GM23338 (cell line): Measurements from ENCODE around the gene STON2. TPM values are rescaled to one million over a fixed set of nuclear protein-coding genes. Genes with fewer than 3 reads are reported as not detected.

Experiments
- ATAC-seq: fragments of 200-7000 bp; cut with Tn5 transposase; 3 replicates; pipeline ENCODE4 v1.9.1; 2020
- DNase-seq: peaks from one replicate; pipeline ENCODE4 v3.0.0-alpha.2; 2015; ENCODE audit warnings: low spot score
- H2AFZ ChIP-seq: fragments of 200-600 bp; sonication (generic); 2 replicates; pipeline ENCODE4 v1.8.0; 2016; ENCODE audit warnings: antibody characterized with exemption, mild to moderate bottlenecking, moderate library complexity
- H3F3A ChIP-seq: fragments of 200-600 bp; sonication (generic); replicated peaks from 2 replicates; pipeline ENCODE4 v1.8.0; 2017; ENCODE audit warnings: antibody characterized with exemption, mixed run types, low read depth
- H3K27ac ChIP-seq: fragments of 200-600 bp; sonication (generic); 2 replicates; pipeline ENCODE4 v1.6.1; 2016; ENCODE audit warnings: low read depth
- H3K27me3 ChIP-seq: fragments of 200-600 bp; sonication (generic); 2 replicates; pipeline ENCODE4 v1.8.0; 2016; ENCODE audit warnings: mild to moderate bottlenecking, mixed run types, moderate library complexity; ENCODE audit not compliant: insufficient read depth
- H3K36me3 ChIP-seq: fragments of 200-600 bp; sonication (generic); 2 replicates; pipeline ENCODE4 v1.8.0; 2016; ENCODE audit warnings: mild to moderate bottlenecking; ENCODE audit not compliant: insufficient read depth
- H3K4me1 ChIP-seq: fragments of 200-600 bp; sonication (generic); 2 replicates; pipeline ENCODE4 v1.8.0; 2016; ENCODE audit warnings: mild to moderate bottlenecking, moderate library complexity; ENCODE audit not compliant: insufficient read depth
- H3K4me2 ChIP-seq: fragments of 200-600 bp; sonication (generic); 2 replicates; pipeline ENCODE4 v1.7.1; 2017; ENCODE audit warnings: mixed run types
- H3K4me3 ChIP-seq: fragments of 200-600 bp; sonication (generic); 2 replicates; pipeline ENCODE4 v1.6.1; 2016; ENCODE audit warnings: mixed run types
- H3K79me2 ChIP-seq: fragments of 200-600 bp; sonication (generic); replicated peaks from 2 replicates; pipeline ENCODE4 v1.8.0; 2017; ENCODE audit warnings: mild to moderate bottlenecking; ENCODE audit not compliant: insufficient read depth
- H3K9me2 ChIP-seq: fragments of 200-600 bp; sonication (generic); 2 replicates; pipeline ENCODE4 v1.8.0; 2017; ENCODE audit not compliant: insufficient read depth
- H4K20me1 ChIP-seq: fragments of 200-600 bp; sonication (generic); replicated peaks from 2 replicates; pipeline ENCODE4 v1.8.0; 2017; ENCODE audit warnings: mild to moderate bottlenecking; ENCODE audit not compliant: insufficient read depth
- H3K27ac Mint-ChIP-seq: 2 replicates; pipeline ENCODE4 v1.8.0; 2020; ENCODE audit warnings: inconsistent platforms, mild to moderate bottlenecking, moderate library complexity, mixed read lengths
- H3K27me3 Mint-ChIP-seq: 3 replicates; pipeline ENCODE4 v1.8.0; 2022; ENCODE audit warnings: low read depth, mild to moderate bottlenecking, moderate library complexity, mixed read lengths, inconsistent platforms; ENCODE audit not compliant: insufficient read depth, poor library complexity
- H3K36me3 Mint-ChIP-seq: 3 replicates; pipeline ENCODE4 v1.8.0; 2021; ENCODE audit warnings: low read depth, mild to moderate bottlenecking, inconsistent platforms, moderate library complexity, mixed read lengths
- H3K4me1 Mint-ChIP-seq: 3 replicates; pipeline ENCODE4 v1.8.0; 2020; ENCODE audit warnings: mild to moderate bottlenecking, inconsistent platforms, mixed read lengths
- H3K4me3 Mint-ChIP-seq: 3 replicates; pipeline ENCODE4 v1.8.0; 2021; ENCODE audit warnings: moderate library complexity, mild to moderate bottlenecking, inconsistent platforms, mixed read lengths
- H3K9me3 Mint-ChIP-seq: 3 replicates; pipeline ENCODE4 v1.8.0; 2020; ENCODE audit warnings: moderate library complexity, mild to moderate bottlenecking, inconsistent platforms, mixed read lengths
- CREB1 ChIP-seq: fragments of 250-450 bp; sonication (Bioruptor Pico); IDR thresholded peaks from 2 replicates; pipeline ENCODE4 v1.5.0; 2020; ENCODE audit warnings: low read depth, mild to moderate bottlenecking, moderate library complexity
- CTCF ChIP-seq, 2 experiments: fragments of 200-600 bp in 1 of 2; sonication (generic) in 1 of 2; conservative IDR thresholded peaks; 2 replicates each; pipeline versions ENCODE4 v1.5.1 to v1.6.1; 2016 to 2017; ENCODE audit warnings: antibody characterized with exemption in 2 of 2, low read depth in 2 of 2, mild to moderate bottlenecking in 2 of 2, moderate library complexity in 1 of 2
- ETS1 ChIP-seq: IDR thresholded peaks from 2 replicates; pipeline ENCODE4 v1.6.1; 2016; ENCODE audit warnings: antibody characterized with exemption
- EZH2 ChIP-seq: fragments of 200-600 bp; sonication (generic); IDR thresholded peaks from one replicate; pipeline ENCODE4 v1.8.0; 2017; ENCODE audit warnings: antibody characterized with exemption, mild to moderate bottlenecking, low read depth; ENCODE audit not compliant: unreplicated experiment
- EZH2phosphoT487 ChIP-seq: fragments of 200-600 bp; sonication (generic); IDR thresholded peaks from one replicate; pipeline ENCODE4 v1.8.1; 2018; ENCODE audit warnings: antibody characterized with exemption; ENCODE audit not compliant: unreplicated experiment
- JUNB ChIP-seq: IDR thresholded peaks from one replicate; pipeline ENCODE4 v1.6.1; 2016; ENCODE audit warnings: antibody characterized with exemption; ENCODE audit not compliant: unreplicated experiment
- NANOG ChIP-seq: IDR thresholded peaks from 2 replicates; pipeline ENCODE4 v1.6.1; 2016; ENCODE audit warnings: antibody characterized with exemption, borderline replicate concordance
- POLR2AphosphoS5 ChIP-seq: IDR thresholded peaks from 2 replicates; pipeline ENCODE4 v1.6.1; 2016; ENCODE audit warnings: antibody characterized with exemption, low read depth
- REST ChIP-seq: IDR thresholded peaks from one replicate; pipeline ENCODE4 v1.6.1; 2018; ENCODE audit warnings: antibody characterized with exemption; ENCODE audit not compliant: unreplicated experiment
- STAT1 ChIP-seq: IDR thresholded peaks from one replicate; pipeline ENCODE4 v1.6.1; 2016; ENCODE audit warnings: antibody characterized with exemption; ENCODE audit not compliant: unreplicated experiment
- ZNF114 ChIP-seq: fragments of 250-450 bp; sonication (Bioruptor Pico); IDR thresholded peaks from 2 replicates; pipeline ENCODE4 v1.5.0; 2020; ENCODE audit warnings: mild to moderate bottlenecking, moderate library complexity
- ZNF331 ChIP-seq: fragments of 250-450 bp; sonication (Bioruptor Pico); IDR thresholded peaks from 2 replicates; pipeline ENCODE4 v1.5.0; 2020; ENCODE audit warnings: low read depth, mild to moderate bottlenecking, moderate library complexity
- ZNF462 ChIP-seq: fragments of 250-450 bp; sonication (Bioruptor Pico); IDR thresholded peaks from 2 replicates; pipeline ENCODE4 v1.5.0; 2020; ENCODE audit warnings: mild to moderate bottlenecking, moderate library complexity
- polyA plus RNA-seq: library from polyadenylated mRNA; unstranded; fragments of >200 nt; fragmentation: Nextera tagmentation; extraction: Ambion mirVana; gene quantifications from 2 replicates; pipeline ENCODE4 v1.2.1, GENCODE V29; 2016
- total RNA-seq: library from RNA; depleted of rRNA; stranded (reverse); fragments of >200 nt; shearing (Covaris generic); gene quantifications from 2 replicates; pipeline ENCODE4 v1.2.3, GENCODE V29; 2014

STON2 gene
- total and polyA plus RNA-seq, 2 experiments from 2014 or later: 8.2 to 71.0 TPM

GRCh38 chr14:81330619-81331122 is 69.5 kb downstream of the STON2 start:
- DNase-seq: no peak
- Mint-ChIP-seq H3K36me3 (no peaks in the 10 kb centered on the region), H3K4me3 (no peak overlapping the region), H3K4me1 (peaks cover 14% of the 10 kb centered on the region; the same call in 2 of the 3 replicates), H3K27ac (no peak overlapping the region), H3K27me3 (no peaks in the 10 kb centered on the region), H3K9me3 (no peaks in the 10 kb centered on the region)
- Histone ChIP-seq H2AFZ (no peak overlapping the region), H3K79me2 (no peaks in the 10 kb centered on the region; the same call in 1 of the 2 replicates), H3K4me1 (peaks cover under 1% of the 10 kb centered on the region; the same call in 1 of the 2 replicates), H3F3A (no peaks in the 10 kb centered on the region), H3K4me3 (no peak overlapping the region), H4K20me1 (no peaks in the 10 kb centered on the region; the same call in 1 of the 2 replicates), H3K27me3 (no peaks in the 10 kb centered on the region), H3K36me3 (no peaks in the 10 kb centered on the region), H3K9me2 (no peaks in the 10 kb centered on the region), H3K27ac (no peak overlapping the region), H3K4me2 (no peak overlapping the region)
- TF ChIP-seq EZH2 (no peak), ZNF462 (CRISPR knock-in tag) (no peak), CTCF (conservative IDR thresholded peaks at IDR 0.05; ENCODE audit: low read depth in 2 of 2) (no peak), ZNF331 (CRISPR knock-in tag) (no peak), JUNB (no peak), ZNF114 (no peak), REST (no peak), POLR2AphosphoS5 (no peak), ETS1 (no peak), CREB1 (CRISPR knock-in tag) (no peak), EZH2phosphoT487 (no peak), NANOG (no peak), STAT1 (no peak)
- no peak for ATAC-seq
